Hepatocyte (in vitro differentiated cells): Measurements from ENCODE around the gene SLC26A1.

Experiments
- EZH2 ChIP-seq: fragments of 200-600 bp; sonication (generic); IDR thresholded peaks from 2 replicates; pipeline ENCODE4 v1.6.1; 2016; ENCODE audit warnings: antibody characterized with exemption, mild to moderate bottlenecking, borderline replicate concordance
- TF ChIP-seq, protein P1 (sequence below): fragments of 200-600 bp; sonication (generic); IDR thresholded peaks from 2 replicates; pipeline ENCODE4 v1.5.1; 2016; ENCODE audit warnings: antibody characterized with exemption, mild to moderate bottlenecking; ENCODE audit not compliant: poor library complexity

GRCh38 chr4:1004557-1005485 lies 11.6 kb upstream of the SLC26A1 start:
- TF ChIP-seq, protein P1, sequence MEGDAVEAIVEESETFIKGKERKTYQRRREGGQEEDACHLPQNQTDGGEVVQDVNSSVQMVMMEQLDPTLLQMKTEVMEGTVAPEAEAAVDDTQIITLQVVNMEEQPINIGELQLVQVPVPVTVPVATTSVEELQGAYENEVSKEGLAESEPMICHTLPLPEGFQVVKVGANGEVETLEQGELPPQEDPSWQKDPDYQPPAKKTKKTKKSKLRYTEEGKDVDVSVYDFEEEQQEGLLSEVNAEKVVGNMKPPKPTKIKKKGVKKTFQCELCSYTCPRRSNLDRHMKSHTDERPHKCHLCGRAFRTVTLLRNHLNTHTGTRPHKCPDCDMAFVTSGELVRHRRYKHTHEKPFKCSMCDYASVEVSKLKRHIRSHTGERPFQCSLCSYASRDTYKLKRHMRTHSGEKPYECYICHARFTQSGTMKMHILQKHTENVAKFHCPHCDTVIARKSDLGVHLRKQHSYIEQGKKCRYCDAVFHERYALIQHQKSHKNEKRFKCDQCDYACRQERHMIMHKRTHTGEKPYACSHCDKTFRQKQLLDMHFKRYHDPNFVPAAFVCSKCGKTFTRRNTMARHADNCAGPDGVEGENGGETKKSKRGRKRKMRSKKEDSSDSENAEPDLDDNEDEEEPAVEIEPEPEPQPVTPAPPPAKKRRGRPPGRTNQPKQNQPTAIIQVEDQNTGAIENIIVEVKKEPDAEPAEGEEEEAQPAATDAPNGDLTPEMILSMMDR, result no peak
- TF ChIP-seq EZH2, result no peak
